SH-SY5Y (cell line): Measurements from ENCODE around the gene ODAD2.

Experiments used
- GATA2 ChIP-seq: IDR thresholded peaks from 2 replicates; pipeline ENCODE4 v1.6.1; 2011; ENCODE audit warnings: mild to moderate bottlenecking, low read depth, low read length
- GATA3 ChIP-seq: IDR thresholded peaks from 2 replicates; pipeline ENCODE4 v1.6.1; 2011; ENCODE audit warnings: low read depth, mild to moderate bottlenecking, low read length, moderate library complexity

GRCh38 chr10:27792216-27792615 lies 206.7 kb downstream of the ODAD2 start:
- TF ChIP-seq GATA2 (no peak), GATA3 (no peak)
